Effector CD8-positive, alpha-beta T cell (primary cell): Measurements from ENCODE around the gene PDLIM5.
"Not testable (repeated sequence)": the region's sequence is repeated elsewhere in the genome, so short reads cannot be mapped to it uniquely, and the experiment has no call there.

ENCODE experiments used
- DNase-seq: peaks from one replicate; lab custom pipeline; 2025; lab: John Stamatoyannopoulos, UW

The PDLIM5 gene

DNA sequence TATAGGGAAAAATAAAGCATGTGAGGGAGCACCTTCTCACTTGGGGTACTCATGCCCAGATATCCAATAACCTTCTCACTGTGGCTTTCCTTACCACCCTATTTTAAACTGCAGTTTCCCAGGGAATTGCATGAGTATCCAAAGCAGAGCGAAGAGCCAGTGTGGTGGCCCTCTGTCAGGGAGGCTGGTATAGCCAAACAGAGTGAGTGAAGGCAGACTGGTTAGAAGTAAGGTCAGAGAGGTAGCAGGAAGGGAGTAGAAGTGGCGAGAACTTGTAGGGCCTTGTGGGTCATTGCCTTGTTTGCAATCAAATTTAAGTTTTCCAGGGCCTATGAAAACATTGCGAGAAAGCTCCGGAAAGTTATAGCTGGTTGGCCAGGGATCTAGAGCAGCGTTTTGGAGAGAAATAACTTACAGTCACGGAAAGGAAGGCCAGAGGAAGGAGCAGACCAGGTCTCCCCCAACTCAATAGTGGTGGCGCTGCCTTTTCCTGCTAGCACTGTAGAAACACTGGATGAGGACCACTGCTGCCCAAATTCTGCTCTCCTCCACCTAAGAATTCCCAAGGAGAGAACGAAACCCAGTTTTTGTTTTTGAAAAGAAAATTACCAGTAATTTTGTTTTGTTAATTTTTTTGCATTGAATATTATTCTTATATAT, 77.2 kb downstream of the PDLIM5 start:
- DNase-seq: no peak

- no peak for DNase-seq
Measured at GRCh38 chr4:94530073-94530472, 78.3 kb downstream of the PDLIM5 start.

DNA sequence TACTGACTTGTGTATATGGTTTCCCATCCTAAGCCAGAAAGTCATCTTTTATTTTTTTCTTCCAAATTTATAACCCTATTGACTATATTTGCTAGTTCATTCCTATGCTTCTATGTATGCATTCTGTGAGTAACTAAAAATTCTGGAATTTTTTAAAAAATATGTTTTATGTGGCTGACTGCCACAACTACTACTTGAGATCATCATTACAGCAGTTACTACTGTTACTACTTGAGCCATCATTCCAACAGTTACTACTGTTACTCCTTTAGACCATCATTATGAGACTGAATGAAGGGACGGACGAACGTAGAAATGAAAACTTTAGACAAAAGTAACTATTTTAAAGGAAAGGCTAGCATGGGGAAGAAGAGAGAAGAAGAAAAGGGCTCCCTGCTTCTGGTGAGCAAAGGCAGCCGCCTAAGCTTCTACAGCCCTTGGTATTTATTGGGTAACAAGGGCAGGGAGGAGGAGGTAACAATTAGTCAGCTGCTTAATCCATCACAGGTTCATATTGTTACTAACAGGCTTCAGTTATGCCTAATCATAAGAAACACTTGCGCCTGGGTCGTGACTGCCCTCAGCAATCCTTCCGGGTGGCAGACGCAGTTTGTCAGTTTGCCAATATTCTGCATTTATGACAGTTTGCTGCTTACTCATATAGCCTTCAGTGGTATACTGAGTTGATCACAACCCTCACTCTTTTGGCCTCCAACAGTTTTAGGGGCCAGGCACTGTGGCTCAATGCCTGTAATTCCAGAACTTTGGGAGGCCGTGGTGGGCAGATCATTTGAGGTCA, 80.4 kb downstream of the PDLIM5 start:
- DNase-seq: no peak

GRCh38 chr4:94533405-94534223, 81.9 kb downstream of the PDLIM5 start:
- no peak for DNase-seq

DNA sequence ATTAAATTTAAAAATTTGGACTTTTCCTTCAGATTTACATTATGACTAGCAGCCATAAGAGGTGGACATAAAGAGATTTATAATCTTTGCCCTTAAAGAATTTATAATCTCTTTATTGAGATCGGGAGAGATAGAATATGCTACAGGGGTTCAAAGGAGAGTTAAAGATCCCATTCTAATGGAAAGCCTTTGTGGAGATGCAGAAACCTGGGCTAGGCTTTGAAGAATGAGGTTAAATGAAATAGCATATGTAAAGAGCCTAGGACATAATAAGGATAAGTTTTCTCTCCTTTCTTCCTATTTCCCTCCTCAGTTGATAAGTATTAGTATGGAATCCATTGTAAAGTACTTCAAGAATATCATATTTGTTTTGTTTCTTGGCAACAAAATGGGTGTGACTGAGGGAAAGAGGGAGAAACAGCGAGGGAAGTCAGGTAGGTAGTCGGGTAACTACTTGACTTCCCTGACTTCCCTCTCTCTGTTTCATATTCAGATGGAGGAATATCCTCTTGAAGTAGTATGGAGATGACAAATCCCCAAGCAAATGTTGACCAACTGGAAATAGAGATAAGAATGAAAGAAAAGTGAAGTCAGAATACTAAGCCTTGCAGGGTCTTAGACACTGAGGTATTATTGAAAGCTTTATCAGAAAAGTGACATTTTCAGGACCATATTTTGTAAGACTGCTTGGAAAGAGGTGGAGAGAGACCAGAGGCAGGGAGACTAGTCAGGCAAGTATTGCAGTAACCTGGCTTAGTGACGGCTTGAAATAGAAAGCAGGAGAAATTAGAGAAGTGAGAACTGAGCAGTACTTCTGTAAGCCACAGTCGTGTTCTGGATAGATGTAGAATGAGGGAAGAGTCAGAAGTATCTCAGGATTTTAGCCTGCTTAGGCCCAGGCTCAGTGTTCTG, 82.9 kb downstream of the PDLIM5 start:
- no peak for DNase-seq

DNA sequence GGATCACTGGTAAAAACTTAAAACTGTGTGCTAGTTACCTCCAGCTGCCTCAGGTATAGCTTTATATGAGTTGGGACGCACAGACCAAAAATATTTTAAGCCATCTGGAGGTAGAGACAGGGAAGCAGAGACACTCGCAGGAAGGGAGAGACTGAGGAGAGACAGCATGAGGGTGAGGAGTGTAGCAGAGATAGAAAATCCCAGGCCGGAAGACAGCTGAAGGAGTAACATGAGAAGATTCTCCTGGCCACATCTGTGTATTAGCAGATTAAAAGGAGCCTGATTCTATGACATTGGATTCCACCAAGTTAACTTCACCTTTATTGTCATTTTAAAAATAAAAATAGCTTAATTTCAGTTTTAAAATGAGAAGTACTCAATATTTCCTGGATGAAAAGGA, 84.3 kb downstream of the PDLIM5 start:
- DNase-seq: no peak

GRCh38 chr4:94536649-94537469, 85.1 kb downstream of the PDLIM5 start:
- no peak for DNase-seq

GRCh38 chr4:94537921-94538628, 86.3 kb downstream of the PDLIM5 start:
- DNase-seq: no peak

- DNase-seq: no peak
Measured at GRCh38 chr4:94540476-94540875, 88.7 kb downstream of the PDLIM5 start.

GRCh38 chr4:94544811-94545210, 93.1 kb downstream of the PDLIM5 start:
- DNase-seq: no peak

DNA sequence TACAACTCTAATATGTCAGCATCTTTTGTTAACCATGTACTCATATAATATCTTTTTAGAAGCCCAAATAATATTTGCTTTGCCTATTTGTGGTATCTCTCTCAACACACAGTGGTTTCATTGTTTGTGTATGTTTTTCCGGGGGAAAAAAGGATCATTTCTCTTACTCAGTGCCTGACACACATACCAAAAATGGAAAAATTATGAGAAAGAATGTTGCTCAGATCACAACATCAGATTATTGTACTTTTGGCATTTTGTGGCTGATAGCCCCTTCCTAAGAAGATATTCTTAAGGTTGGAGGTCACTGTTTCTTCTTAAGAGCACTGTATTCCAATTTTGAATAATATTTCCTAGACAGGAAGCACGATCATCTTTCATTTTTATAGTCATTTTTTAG, 93.6 kb downstream of the PDLIM5 start:
- DNase-seq: no peak

DNA sequence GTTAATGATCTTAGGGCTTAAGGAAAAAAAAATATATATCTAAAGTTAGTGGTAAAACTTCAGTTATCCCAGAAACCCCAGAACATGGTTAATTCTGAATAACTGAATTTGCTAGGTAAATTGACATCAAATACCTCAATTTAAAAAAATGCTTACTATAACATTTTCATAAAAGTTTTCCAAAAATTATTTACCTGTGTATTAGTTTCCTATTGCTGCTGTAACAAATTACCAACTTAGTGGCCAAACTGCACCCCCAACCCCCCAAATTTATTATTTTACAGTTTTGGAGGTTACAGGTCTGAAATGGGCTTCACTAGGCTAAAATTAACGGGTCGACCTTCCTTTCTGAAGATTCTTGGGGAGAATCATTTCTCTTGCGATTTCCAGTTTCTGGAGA, 95.2 kb downstream of the PDLIM5 start:
- DNase-seq: no peak

GRCh38 chr4:94548571-94548970, 96.8 kb downstream of the PDLIM5 start:
- DNase-seq: no peak

DNA sequence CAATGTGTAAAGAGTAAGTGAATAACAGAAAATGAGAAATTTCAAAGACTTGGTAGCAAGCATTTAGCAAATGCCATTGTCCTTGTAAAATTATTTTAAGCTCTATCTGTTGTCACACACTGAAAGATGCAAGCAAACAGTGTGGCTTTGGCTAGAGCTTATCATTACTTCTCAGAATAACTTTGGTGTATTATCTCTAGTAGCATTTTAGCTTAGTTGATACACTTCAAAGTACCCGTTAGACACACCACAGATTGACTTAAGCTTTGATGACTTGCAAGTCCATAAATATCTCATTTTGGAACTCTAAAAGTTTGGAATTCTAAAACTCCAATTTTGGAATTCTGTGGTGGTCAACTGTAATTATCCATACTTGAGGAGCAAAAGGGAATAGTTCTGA, 98.6 kb downstream of the PDLIM5 start:
- DNase-seq: no peak

DNA sequence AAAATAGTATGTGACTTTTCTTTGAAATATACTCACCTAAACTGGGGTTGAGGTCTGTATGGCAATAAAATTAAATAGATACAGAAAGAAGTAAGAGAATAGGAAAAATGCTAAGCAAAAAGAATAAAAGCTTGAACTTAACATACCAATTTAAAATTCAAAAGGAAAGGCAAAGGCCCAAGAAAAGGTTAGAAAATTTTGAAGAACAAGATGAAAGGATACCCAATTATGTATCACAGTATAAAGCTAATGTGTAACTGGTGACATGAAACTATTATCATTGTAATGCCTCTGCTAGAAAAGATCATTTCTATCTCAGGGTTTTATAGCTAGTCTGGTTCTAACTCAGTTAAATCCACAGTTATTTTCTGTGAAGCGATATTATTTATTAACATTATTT, 99.1 kb downstream of the PDLIM5 start:
- no peak for DNase-seq

DNA sequence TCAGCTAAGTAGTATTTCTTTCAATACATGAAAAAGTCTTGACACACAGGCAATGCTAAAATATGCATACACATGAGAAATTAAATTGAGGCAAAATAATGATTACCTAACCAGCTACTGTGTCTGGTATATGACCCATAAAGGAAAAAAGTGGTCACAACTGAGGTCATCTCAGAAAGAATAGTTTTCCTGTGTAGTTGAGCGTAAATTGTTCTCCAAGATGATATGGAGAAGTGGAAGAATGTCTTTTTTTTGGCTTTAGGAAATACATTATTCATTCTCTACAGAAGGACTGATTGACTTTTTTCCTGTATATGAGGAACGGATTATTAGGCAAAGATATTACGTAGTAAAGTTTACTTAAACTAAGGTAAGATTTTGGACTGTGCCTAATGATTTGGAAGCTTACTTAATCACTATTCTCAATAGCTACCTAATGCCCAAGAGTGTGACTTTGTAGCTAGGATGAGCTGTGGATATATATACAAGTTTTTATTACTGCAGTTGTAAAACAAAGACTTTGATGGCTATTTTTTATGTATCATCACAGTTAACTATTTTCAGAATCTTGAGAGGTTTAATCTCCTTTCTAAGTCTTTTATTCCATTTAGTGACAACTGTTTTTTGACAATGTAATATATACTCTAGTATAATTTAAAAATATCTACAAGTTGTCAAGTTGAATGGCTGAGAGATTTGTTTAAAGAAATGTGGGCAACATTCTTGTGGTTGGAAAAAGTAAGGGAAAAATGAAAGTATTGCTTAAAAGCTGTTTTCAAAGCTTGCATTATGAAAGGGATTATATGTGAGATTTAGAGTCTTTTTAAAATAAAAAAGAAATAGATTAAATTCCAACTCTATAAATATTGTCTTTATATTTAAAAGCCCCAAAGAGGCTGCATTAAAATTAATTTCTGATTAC, 100.2 kb downstream of the PDLIM5 start:
- no peak for DNase-seq

GRCh38 chr4:94556047-94556446, 104.3 kb downstream of the PDLIM5 start:
- DNase-seq: not testable (repeated sequence)

DNA sequence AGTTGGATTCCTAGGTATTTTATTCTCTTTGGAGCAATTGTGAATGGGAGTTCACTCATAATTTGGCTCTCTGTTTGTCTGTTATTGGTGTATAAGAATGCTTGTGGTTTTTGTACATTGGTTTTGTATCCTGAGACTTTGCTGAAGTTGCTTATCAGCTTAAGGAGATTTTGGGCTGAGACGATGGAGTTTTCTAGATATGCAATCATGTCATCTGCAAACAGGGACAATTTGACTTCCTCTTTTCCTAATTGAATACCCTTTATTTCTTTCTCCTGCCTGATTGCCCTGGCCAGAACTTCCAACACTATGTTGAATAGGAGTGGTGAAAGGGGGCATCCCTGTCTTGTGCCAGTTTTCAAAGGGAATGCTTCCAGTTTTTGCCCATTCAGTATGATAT, 105.9 kb downstream of the PDLIM5 start:
- DNase-seq: not testable (repeated sequence)

DNA sequence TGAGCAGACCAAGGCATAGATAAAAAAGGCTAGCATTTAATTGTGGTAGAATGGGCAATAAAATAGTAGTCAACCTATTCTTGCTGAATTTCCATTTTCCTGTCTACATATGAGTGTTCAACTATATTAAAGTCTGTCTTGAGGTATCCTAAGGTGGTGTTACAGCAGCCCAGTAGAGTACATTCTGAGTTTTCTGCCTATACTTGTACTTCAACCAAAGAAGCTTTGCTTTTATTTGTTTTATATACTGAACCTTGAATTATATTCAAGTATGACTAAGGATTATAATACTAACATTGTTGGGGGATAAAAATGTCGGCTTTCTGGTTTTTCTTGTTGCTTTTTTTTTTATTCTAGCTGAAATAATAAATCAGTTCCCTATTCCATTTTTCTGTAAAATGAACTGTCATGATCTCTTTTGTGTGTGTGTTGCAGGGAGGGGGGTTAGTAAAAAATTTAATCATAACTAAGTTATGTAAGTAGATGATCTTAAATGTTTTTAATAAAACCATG, 106.7 kb downstream of the PDLIM5 start:
- DNase-seq: no peak
